WI38 (cell line): ENCODE results near the gene TLK2.

ENCODE experiments used
- H3K4me3 ChIP-seq: 2 replicates; pipeline ENCODE4 v1.5.1; 2011; ENCODE audit warnings: low read depth, mild to moderate bottlenecking, control low read depth, low read length
- TF ChIP-seq, protein P1 (sequence below): IDR thresholded peaks from 2 replicates; pipeline ENCODE4 v1.5.1; 2012; ENCODE audit warnings: low read depth, mild to moderate bottlenecking, control low read depth, low read length

TLK2 gene

GRCh38 chr17:62572888-62573401, 94.3 kb downstream of the TLK2 start:
- TF ChIP-seq, protein P1, sequence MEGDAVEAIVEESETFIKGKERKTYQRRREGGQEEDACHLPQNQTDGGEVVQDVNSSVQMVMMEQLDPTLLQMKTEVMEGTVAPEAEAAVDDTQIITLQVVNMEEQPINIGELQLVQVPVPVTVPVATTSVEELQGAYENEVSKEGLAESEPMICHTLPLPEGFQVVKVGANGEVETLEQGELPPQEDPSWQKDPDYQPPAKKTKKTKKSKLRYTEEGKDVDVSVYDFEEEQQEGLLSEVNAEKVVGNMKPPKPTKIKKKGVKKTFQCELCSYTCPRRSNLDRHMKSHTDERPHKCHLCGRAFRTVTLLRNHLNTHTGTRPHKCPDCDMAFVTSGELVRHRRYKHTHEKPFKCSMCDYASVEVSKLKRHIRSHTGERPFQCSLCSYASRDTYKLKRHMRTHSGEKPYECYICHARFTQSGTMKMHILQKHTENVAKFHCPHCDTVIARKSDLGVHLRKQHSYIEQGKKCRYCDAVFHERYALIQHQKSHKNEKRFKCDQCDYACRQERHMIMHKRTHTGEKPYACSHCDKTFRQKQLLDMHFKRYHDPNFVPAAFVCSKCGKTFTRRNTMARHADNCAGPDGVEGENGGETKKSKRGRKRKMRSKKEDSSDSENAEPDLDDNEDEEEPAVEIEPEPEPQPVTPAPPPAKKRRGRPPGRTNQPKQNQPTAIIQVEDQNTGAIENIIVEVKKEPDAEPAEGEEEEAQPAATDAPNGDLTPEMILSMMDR, result no peak
- no peak overlapping the region for H3K4me3 ChIP-seq

- no peak overlapping the region for H3K4me3 ChIP-seq
- TF ChIP-seq, protein P1, result no peak
These were observed 95.0 kb downstream of the TLK2 start for GRCh38 chr17:62573480-62574117.

DNA sequence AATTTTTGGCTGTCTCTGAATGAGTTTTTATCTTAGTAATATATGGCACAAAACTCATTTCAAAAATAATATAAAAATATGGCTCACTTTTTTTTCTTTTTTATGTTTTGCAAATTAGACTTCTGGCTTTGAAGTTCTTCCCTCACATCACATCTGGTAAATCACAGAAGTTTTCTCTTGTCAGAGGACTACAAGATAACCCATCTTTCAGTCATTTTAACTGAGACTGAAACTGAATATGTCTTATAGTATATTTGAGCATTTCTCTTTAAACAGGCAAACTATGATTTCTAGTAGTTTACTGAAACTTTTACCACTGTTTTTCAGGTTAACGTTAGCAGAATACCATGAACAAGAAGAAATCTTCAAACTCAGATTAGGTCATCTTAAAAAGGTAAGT, 97.8 kb downstream of the TLK2 start:
- no peak overlapping the region for H3K4me3 ChIP-seq
- TF ChIP-seq, protein P1, result no peak

DNA sequence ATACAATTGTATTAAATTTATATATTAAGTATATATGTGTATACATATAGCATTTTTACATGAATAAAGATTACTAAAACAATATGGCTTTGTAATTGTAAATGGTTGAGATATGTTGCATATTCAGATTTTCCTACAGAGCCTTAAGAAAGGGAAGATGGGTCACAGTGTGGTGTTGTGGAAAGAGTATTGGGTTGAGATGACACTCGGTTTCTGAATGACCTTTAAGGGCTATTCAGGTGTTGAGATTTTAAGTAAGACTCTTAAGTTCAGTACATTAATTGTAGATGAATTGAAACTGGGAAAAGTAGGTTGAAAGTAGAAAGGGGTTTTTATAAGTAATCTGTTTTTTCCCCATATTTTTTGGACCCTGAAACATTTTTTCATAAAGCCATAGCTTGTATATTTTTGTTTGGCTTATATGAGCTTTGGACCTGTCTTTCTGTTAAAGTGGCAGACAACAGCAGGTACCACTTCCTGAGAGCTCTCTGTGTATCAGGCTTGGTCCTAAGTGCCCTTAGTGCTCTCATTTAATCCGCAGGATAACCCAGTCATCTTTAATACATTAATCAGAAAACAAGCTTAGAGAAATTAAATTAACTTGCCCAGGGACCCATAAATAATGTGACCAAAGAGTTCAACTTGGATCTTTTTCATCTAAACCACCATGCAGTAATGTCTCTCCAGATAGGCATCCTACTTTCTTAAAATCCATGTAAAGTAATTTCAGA, 100.3 kb downstream of the TLK2 start:
- no peak overlapping the region for H3K4me3 ChIP-seq
- TF ChIP-seq, protein P1, result no peak

GRCh38 chr17:62580947-62581346, 102.3 kb downstream of the TLK2 start:
- H3K4me3 ChIP-seq, result no peak overlapping the region
- TF ChIP-seq, protein P1, result no peak

GRCh38 chr17:62581764-62582163, 103.1 kb downstream of the TLK2 start:
- TF ChIP-seq, protein P1, result no peak
- no peak overlapping the region for H3K4me3 ChIP-seq

DNA sequence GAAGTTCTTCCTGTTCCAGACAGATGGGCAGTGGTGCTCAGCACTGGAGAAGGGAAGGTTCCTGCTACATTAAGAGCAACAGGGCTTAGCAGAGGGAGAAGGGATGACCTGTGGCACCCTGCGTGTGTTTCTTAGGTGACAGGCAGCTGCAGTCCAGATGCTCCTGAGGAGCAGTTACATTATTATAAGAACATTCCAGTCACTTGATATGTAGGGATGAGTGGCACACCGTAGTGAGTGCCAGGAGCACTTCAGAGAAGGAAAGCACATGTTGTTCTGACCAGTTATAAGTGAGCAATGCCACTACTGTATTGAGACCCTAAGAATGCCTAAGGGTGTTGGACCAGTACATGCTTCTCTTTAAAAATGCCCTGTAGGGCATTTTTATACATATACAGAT, 108.9 kb downstream of the TLK2 start:
- TF ChIP-seq, protein P1, result no peak
- H3K4me3 ChIP-seq, result no peak overlapping the region
